B cell (primary cell): ENCODE results near the gene DNAJC15.

Source experiments
- CTCF ChIP-seq: fragments of 200-600 bp; IDR thresholded peaks from one replicate; pipeline ENCODE4 v1.8.0; 2022; ENCODE audit warnings: antibody characterized with exemption, mild to moderate bottlenecking
- EZH2 ChIP-seq: IDR thresholded peaks from 2 replicates; pipeline ENCODE4 v1.6.1; 2012; ENCODE audit warnings: borderline replicate concordance, low read depth, mild to moderate bottlenecking, moderate library complexity, low read length; ENCODE audit not compliant: insufficient read depth, poor library complexity, severe bottlenecking

- TF ChIP-seq CTCF (no peak), EZH2 (no peak)
These were observed 56.8 kb downstream of the DNAJC15 start for GRCh38 chr13:43080199-43080598.
